CD14-positive monocyte (primary cell): ENCODE measurements around the gene ZGPAT. TPM values are rescaled to one million over a fixed set of nuclear protein-coding genes. Genes with fewer than 3 reads are reported as not detected.
A peak's percentile ranks its signal among the peaks of the same experiment; 100 is the strongest.

ENCODE experiments used
- DNase-seq, 3 donors: peaks; one replicate each; pipeline ENCODE4 v3.0.0-alpha.2; 2011 to 2022
- H2AFZ ChIP-seq: 2 replicates; pipeline ENCODE4 v1.6.0; 2012; ENCODE audit warnings: mild to moderate bottlenecking, low read depth, low read length, inconsistent platforms; ENCODE audit not compliant: insufficient read depth, poor library complexity, severe bottlenecking
- H3K27ac ChIP-seq, 2 donors: 1 replicate in 1 of 2; 2 replicates in 1 of 2; pipeline ENCODE4 v1.5.1; 2012 to 2013; ENCODE audit warnings: low read length in 2 of 2, control low read depth in 1 of 2, inconsistent platforms in 1 of 2, low read depth in 1 of 2, mild to moderate bottlenecking in 1 of 2
- H3K27me3 ChIP-seq, 2 donors: one replicate each; pipeline versions ENCODE4 v1.6.0 to v1.6.1; 2011 to 2013; ENCODE audit warnings: low read length in 2 of 2; ENCODE audit not compliant: control insufficient read depth in 2 of 2, insufficient read depth in 2 of 2
- H3K36me3 ChIP-seq, 2 donors: replicated peaks in 1 of 2; 1 replicate in 1 of 2; 2 replicates in 1 of 2; pipeline versions ENCODE4 v1.5.1 to v1.6.1; 2012 to 2013; ENCODE audit warnings: low read length in 2 of 2, control low read depth in 1 of 2, inconsistent platforms in 1 of 2, mild to moderate bottlenecking in 1 of 2; ENCODE audit not compliant: insufficient read depth in 2 of 2, control insufficient read depth in 1 of 2
- H3K4me1 ChIP-seq, 2 donors: 1 replicate in 1 of 2; 2 replicates in 1 of 2; pipeline versions ENCODE4 v1.5.1 to v1.6.1; 2012 to 2013; ENCODE audit warnings: low read length in 2 of 2, control low read depth in 1 of 2, inconsistent platforms in 1 of 2, mild to moderate bottlenecking in 1 of 2, moderate library complexity in 1 of 2; ENCODE audit not compliant: insufficient read depth in 2 of 2, control insufficient read depth in 1 of 2
- H3K4me2 ChIP-seq: replicated peaks from 2 replicates; pipeline ENCODE3; 2012; ENCODE audit warnings: low read length, moderate library complexity, mild to moderate bottlenecking; ENCODE audit not compliant: poor library complexity, severe bottlenecking; ENCODE audit errors: extremely low read depth
- H3K4me3 ChIP-seq, 3 experiments: fragments of 200-600 bp in 1 of 3; sonication (generic) in 1 of 3; replicated peaks in 1 of 3; 1 replicate in 2 of 3; 2 replicates in 1 of 3; pipeline ENCODE4 v1.5.1; 2011 to 2013; ENCODE audit warnings: low read length in 3 of 3, mild to moderate bottlenecking in 3 of 3, control low read depth in 2 of 3, low read depth in 2 of 3, inconsistent platforms in 1 of 3, moderate library complexity in 1 of 3
- H3K79me2 ChIP-seq: 2 replicates; pipeline ENCODE4 v1.6.0; 2012; ENCODE audit warnings: mild to moderate bottlenecking, control low read depth, inconsistent platforms, low read length, moderate library complexity; ENCODE audit not compliant: insufficient read depth
- H3K9ac ChIP-seq: 2 replicates; pipeline ENCODE4 v1.6.0; 2017; ENCODE audit warnings: low read length, mild to moderate bottlenecking; ENCODE audit not compliant: insufficient read depth, poor library complexity, severe bottlenecking
- H3K9me3 ChIP-seq, 2 donors: replicated peaks in 1 of 2; 1 replicate in 1 of 2; 2 replicates in 1 of 2; pipeline versions ENCODE4 v1.5.1 to v1.6.1; 2012 to 2013; ENCODE audit warnings: low read length in 2 of 2, control low read depth in 1 of 2; ENCODE audit not compliant: control insufficient read depth in 1 of 2, insufficient read depth in 1 of 2
- H4K20me1 ChIP-seq: 2 replicates; pipeline ENCODE4 v1.6.0; 2012; ENCODE audit warnings: mild to moderate bottlenecking, low read length, control low read depth, moderate library complexity; ENCODE audit not compliant: insufficient read depth
- H3K27ac Mint-ChIP-seq, 7 donors: one replicate each; pipeline ENCODE4 v1.8.0; 2020; ENCODE audit warnings: mild to moderate bottlenecking in 7 of 7, mixed read lengths in 7 of 7, moderate library complexity in 6 of 7, inconsistent platforms in 2 of 7
- H3K27me3 Mint-ChIP-seq, 3 donors: one replicate each; pipeline ENCODE4 v1.8.0; 2021 to 2022; ENCODE audit warnings: low read depth in 3 of 3, mild to moderate bottlenecking in 3 of 3, mixed read lengths in 3 of 3, moderate library complexity in 3 of 3, inconsistent platforms in 1 of 3
- H3K36me3 Mint-ChIP-seq, 2 donors: one replicate each; pipeline ENCODE4 v1.8.0; 2020; ENCODE audit warnings: mixed read lengths in 2 of 2, inconsistent platforms in 1 of 2, mild to moderate bottlenecking in 1 of 2
- H3K4me1 Mint-ChIP-seq: one replicate; pipeline ENCODE4 v1.8.0; 2020; ENCODE audit warnings: mild to moderate bottlenecking, mixed read lengths
- H3K4me3 Mint-ChIP-seq, 2 donors: one replicate each; pipeline ENCODE4 v1.8.0; 2020; ENCODE audit warnings: mild to moderate bottlenecking in 2 of 2, mixed read lengths in 2 of 2, moderate library complexity in 1 of 2
- H3K9me3 Mint-ChIP-seq, 7 donors: one replicate each; pipeline ENCODE4 v1.8.0; 2020 to 2022; ENCODE audit warnings: mixed read lengths in 7 of 7, mild to moderate bottlenecking in 6 of 7, moderate library complexity in 6 of 7, inconsistent platforms in 2 of 7
- WGBS: methylation state at CpG from one replicate; pipeline ENCODE4 v1.1.5; 2013; ENCODE audit warnings: missing lambda C conversion rate; ENCODE audit not compliant: insufficient coverage; 5-methylcytosine and 5-hydroxymethylcytosine counted together
- intact Hi-C, 2 donors: fragments of 100-400 bp; cut with micrococcal nuclease; formaldehyde crosslinking; loops; one replicate each; pipeline versions ENCODE4 v1.15.0 to v1.15.1; 2023
- polyA plus RNA-seq, 3 donors: library from polyadenylated mRNA; depleted of rRNA in 1 of 3; unstranded in 2 of 3; stranded (reverse) in 1 of 3; fragments of 300-500 nt in 2 of 3; fragments of >200 nt in 1 of 3; fragmentation: Illumina TruSeq in 2 of 3; gene quantifications; 1 replicate in 2 of 3; 2 replicates in 1 of 3; pipeline ENCODE4 v1.2.3, GENCODE V29; 2012 to 2021
- TF ChIP-seq, protein P1 (sequence below): fragments of 200-600 bp; IDR thresholded peaks from one replicate; pipeline ENCODE4 v1.8.0; 2022; ENCODE audit warnings: antibody characterized with exemption, mild to moderate bottlenecking

ZGPAT gene
- polyA plus RNA-seq, 3 donors: 24.2 to 58.6 (median 28.3) TPM

GRCh38 chr20:63660622-63661021 lies 47.2 kb upstream of the ZGPAT start:
- TF ChIP-seq, protein P1, sequence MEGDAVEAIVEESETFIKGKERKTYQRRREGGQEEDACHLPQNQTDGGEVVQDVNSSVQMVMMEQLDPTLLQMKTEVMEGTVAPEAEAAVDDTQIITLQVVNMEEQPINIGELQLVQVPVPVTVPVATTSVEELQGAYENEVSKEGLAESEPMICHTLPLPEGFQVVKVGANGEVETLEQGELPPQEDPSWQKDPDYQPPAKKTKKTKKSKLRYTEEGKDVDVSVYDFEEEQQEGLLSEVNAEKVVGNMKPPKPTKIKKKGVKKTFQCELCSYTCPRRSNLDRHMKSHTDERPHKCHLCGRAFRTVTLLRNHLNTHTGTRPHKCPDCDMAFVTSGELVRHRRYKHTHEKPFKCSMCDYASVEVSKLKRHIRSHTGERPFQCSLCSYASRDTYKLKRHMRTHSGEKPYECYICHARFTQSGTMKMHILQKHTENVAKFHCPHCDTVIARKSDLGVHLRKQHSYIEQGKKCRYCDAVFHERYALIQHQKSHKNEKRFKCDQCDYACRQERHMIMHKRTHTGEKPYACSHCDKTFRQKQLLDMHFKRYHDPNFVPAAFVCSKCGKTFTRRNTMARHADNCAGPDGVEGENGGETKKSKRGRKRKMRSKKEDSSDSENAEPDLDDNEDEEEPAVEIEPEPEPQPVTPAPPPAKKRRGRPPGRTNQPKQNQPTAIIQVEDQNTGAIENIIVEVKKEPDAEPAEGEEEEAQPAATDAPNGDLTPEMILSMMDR: no peak
- no peak overlapping the region for H3K4me2 ChIP-seq
- peaks cover 20 to 22% of the 10 kb centered on the region in 2 donors for H3K4me1 ChIP-seq
- peaks cover 34 to 56% of the 10 kb centered on the region in 2 donors for H3K36me3 ChIP-seq
- peaks cover 0 to 4% (median 0%) of the 10 kb centered on the region in 3 donors for H3K27me3 Mint-ChIP-seq
- H3K9me3 Mint-ChIP-seq: peaks cover 0 to 1% (median 0%) of the 10 kb centered on the region in 7 donors
- intact Hi-C loops: no loop called here
- peaks cover 40 to 51% of the 10 kb centered on the region in 2 donors for H3K36me3 Mint-ChIP-seq
- H3K9me3 ChIP-seq: no peaks in the 10 kb centered on the region
- peak overlapping the region in 2 of 7 donors; percentile 6 to 62 for H3K27ac Mint-ChIP-seq
- H2AFZ ChIP-seq: no peak overlapping the region
- peaks cover 28% of the 10 kb centered on the region for H3K4me1 Mint-ChIP-seq
- H3K27me3 ChIP-seq: no peaks in the 10 kb centered on the region
- no peaks in the 10 kb centered on the region for H4K20me1 ChIP-seq
- H3K4me3 Mint-ChIP-seq: no peak overlapping the region
- no peak for DNase-seq
- H3K4me3 ChIP-seq: no peak overlapping the region
- WGBS: 100% methylated on average over 4 of the region's 8 CpGs
- peaks cover 9% of the 10 kb centered on the region for H3K79me2 ChIP-seq
- H3K27ac ChIP-seq: no peak overlapping the region
- no peak overlapping the region for H3K9ac ChIP-seq

DNA sequence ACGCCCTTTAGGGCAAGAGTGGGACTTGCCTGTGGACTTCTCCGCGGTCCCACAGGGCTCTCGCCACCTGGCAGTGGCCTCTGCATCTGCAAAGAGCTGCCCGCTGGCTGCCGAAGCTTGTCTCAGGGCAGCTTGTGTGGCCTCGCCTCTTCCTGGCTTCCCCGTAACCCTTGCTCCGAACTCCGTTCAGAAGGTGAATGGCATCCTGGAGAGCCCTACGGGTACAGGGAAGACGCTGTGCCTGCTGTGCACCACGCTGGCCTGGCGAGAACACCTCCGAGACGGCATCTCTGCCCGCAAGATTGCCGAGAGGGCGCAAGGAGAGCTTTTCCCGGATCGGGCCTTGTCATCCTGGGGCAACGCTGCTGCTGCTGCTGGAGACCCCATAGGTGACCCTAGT lies 46.7 kb upstream of the ZGPAT start:
- peaks cover 28% of the 10 kb centered on the region for H3K4me1 Mint-ChIP-seq

More for the DNA sequence above, 46.7 kb upstream of the ZGPAT start:
- Histone ChIP-seq H4K20me1 (no peaks in the 10 kb centered on the region), H3K27me3 (no peaks in the 10 kb centered on the region), H3K27ac (no peak overlapping the region), H3K79me2 (peaks cover 9% of the 10 kb centered on the region), H3K36me3 (peaks cover 39 to 60% of the 10 kb centered on the region in 2 donors), H3K9me3 (no peaks in the 10 kb centered on the region), H3K4me1 (peaks cover 20 to 22% of the 10 kb centered on the region in 2 donors), H3K9ac (no peak overlapping the region), H2AFZ (no peak overlapping the region), H3K4me3 (no peak overlapping the region), H3K4me2 (no peak overlapping the region)
- DNase-seq: no peak
- Mint-ChIP-seq H3K27me3 (peaks cover 0 to 4% (median 0%) of the 10 kb centered on the region in 3 donors), H3K9me3 (peaks cover 0 to 1% (median 0%) of the 10 kb centered on the region in 7 donors), H3K4me3 (no peak overlapping the region), H3K36me3 (peaks cover 44 to 56% of the 10 kb centered on the region in 2 donors), H3K27ac (no peak overlapping the region)
- WGBS: 95% methylated on average over 22 of the region's 22 CpGs
- intact Hi-C loops: no loop called here
- TF ChIP-seq, protein P1: no peak
